ENCODE data around the gene SPACA7.

- TF ChIP-seq SUZ12 (IDR thresholded peaks at IDR 0.05; ENCODE audit: extremely low read depth, insufficient read depth, insufficient read length), result no peak
- TF ChIP-seq YY1 (IDR thresholded peaks at IDR 0.05; ENCODE audit: insufficient read depth, insufficient read length), result no peak
- no peak for TF ChIP-seq ZNF274 (IDR thresholded peaks at IDR 0.05; ENCODE audit: low read depth, low read length)
Observed at GRCh38 chr13:112446347-112446861, 70.2 kb downstream of the SPACA7 start.
